GM18519 (cell line): Measurements from ENCODE around the gene GPR148.
"Not testable (repeated sequence)": the region's sequence is repeated elsewhere in the genome, so short reads cannot be mapped to it uniquely, and the experiment has no call there.

Experiments used
- ATAC-seq: cut with Tn5 transposase; IDR thresholded peaks from one replicate; pipeline ENCODE4 v1.9.1; 2021; ENCODE audit warnings: mild to moderate bottlenecking, moderate library complexity; ENCODE audit not compliant: unreplicated experiment, low FRiP score

GPR148 gene

DNA sequence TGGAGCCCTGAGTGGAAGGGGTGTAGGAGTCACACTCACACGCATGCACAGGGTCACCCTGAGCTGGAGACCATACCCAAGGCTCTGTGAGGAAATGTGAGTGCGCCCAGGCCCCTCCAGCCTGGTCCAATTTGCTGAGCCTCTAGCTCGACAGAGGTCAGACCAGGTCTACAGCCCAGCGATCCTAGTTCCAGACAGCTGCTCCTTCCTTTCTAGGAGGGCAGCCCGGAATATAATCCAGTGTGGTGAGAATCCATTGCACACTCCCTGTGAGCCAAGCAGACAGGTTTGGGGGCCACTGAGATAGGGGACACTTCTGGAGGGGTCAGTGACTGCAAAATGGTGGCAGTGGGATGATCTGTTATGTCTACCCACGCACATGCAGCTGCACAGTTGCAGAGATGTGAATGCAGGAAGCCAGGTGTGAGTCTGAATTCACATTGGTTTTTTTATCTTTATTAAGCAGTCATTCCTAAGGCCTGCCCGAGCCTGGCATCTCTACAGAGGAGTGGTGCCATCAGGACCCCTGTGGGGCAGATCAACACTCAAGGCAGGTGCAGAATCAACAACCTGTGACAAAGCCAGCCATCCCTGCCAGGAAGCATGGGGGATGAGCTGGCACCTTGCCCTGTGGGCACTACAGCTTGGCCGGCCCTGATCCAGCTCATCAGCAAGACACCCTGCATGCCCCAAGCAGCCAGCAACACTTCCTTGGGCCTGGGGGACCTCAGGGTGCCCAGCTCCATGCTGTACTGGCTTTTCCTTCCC, at the start of gene GPR148:
Gene GPR148, plus strand, starts transcription at position 522 of the 768 bp plus-strand sequence. Its CDS starts 82 bp downstream, at position 604.
- no peak for ATAC-seq

DNA sequence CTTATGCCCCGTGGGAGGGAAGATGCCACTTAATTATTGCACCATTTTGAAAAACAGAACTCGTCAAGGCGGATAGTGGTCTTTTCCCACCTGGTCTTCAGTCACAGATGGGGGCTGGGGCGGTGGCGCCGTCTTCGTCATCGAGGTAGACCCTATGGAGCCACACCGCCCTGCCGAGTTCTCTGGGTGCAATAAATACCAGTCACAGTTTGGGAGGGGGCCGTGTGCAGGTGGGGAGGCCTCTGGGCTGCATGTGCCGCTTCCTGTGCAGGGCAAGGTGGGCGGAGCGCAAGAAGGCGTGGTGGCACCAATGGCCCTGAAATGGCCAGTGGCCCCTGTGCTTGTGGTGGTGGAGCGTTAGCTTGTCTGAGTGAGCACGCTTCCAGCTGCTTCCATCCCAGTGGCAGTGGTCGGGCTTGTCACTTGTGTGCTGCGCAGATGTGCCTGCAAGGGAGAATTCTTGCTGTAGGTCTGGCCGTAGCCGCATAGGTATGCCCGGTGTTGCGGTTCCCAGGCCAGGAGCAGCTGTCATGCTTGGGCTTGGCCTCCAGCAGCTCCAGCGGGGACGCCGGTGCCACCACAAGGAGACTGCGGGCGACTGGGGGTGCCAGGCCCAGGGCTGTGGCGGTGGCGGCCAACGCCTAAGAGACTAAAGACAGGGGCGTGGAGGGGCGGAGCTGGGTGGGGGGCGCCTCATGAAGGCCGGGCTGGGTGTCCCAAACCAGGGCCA, 36.7 kb upstream of the GPR148 start:
- not testable (repeated sequence) for ATAC-seq

DNA sequence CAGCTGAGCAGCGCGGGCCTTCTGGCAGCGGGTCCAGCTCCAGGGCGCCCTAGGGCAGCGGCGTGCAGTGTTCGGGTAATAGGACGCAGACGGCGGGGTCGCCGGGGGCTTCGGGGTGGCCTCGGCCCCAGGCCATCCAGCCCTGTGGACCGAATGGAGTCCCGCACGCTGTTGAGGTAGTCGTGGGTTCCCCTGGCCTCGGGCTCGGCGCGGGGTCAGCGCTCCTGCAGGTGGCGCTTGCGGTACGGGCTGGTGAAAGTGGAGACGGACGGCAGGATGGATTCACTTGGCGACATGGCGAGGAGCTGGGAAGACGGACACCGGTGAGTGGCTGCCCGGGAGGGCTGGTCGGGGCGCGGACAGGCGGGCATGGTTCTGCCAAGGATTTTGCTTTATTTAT, 35.4 kb upstream of the GPR148 start:
- not testable (repeated sequence) for ATAC-seq

DNA sequence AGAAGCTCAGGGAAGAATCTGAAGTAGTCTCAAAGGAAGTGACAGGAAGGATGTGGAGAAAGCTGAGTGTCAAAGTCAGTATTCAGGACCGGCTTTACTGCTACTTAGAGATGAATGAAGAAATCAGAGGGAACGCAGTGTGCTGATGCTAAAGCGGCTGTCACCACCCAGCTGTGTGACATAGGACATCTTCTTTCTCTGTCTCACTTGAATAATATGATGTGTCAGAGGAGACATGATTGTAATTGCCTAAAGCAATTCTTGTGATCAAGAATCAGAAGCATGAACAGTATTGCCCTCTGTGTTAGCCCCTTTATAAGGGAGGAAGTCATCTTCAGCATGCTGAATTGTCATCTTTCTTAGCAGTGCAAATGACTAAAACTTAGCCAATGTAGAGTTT, 25.6 kb upstream of the GPR148 start:
- ATAC-seq: not testable (repeated sequence)

DNA sequence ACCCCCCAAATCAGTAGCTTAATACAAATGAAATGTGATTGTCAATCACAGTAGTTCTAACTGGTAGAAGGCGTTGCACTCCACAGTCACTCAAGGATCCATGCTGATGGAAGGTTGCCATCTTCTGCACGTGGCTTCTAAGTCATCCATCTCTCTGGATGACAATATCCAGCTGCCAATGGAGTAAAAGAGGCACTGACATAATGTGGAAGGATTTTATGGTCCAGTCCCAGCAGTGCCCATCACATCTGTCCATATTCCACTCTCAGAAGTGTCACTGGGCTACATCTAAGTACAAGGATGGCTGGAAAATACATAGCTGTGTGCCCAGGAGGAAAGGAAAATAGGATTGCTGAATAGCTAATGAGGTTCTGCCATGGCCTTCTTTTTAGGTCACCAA, 14.1 kb upstream of the GPR148 start:
- not testable (repeated sequence) for ATAC-seq

- ATAC-seq: no peak
These were observed 8.8 kb upstream of the GPR148 start for GRCh38 chr2:130720036-130720435.

DNA sequence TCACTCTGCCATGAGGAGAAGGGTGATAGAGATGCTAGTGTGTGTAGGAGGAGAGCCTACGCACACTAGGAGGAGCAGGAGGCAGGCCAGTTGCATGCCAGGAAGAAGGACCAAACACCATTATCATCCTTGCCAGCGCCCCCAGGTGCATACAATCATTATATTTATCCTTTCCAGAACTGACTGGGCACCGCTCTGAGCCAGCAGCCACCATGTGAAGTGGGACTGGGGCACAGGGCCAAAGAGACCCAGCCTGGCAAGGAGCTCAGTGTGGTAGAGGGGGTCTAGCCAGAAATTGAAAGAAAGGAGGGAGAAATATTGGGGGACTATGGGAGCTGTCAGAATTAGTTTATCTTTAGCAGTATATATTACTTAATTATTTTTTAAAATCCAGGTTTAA, 8.3 kb upstream of the GPR148 start:
- ATAC-seq: no peak

DNA sequence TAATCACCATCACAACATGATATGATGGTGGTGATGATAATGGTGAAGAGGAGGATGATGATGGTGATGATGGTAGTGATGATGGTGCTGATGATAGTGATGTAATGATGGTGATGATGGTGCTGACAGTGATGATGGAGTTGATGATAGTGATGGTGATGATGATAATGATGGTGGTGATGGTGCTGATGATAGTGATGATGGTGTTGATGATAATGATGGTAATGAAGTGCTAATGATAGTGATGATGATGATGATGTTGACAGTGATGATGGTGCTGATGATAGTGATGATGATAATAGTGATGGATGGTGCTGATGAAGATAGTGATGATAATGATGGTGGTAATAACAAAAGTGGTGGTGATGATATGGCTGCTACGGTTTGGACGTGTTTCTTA, 4.4 kb upstream of the GPR148 start:
- no peak for ATAC-seq

DNA sequence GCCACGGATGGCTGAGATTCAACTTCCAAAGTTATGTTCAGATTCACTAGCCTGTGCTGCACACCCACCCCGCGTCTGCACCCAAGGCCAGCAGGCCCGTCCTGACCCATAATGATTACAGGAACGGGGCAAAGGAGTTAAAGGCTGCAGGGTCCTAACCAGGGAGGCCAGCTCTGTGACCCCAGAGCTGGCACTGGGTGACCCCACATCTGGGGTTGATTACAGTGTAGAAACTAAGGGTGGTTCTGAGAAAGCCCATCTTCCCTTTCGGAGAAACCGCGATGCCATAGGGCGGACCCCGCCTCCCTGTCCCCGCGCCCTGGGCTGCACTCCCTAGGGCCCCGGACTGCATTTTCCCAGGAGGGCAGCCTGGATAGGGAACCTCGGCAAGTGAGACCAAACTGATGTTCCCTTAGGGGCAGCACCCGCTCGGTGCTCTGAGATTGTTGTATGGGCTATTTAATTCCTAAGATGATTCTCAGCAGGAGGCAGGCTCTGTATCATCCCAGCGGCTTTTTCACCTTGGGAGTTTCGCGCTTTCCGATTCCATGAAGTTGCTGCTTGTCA, 2.2 kb upstream of the GPR148 start:
- no peak for ATAC-seq

GRCh38 chr2:130727286-130727924, 1.5 kb upstream of the GPR148 start:
- peak; percentile 95 for ATAC-seq

GRCh38 chr2:130728007-130728454, 839 bp upstream of the GPR148 start:
- ATAC-seq: no peak

DNA sequence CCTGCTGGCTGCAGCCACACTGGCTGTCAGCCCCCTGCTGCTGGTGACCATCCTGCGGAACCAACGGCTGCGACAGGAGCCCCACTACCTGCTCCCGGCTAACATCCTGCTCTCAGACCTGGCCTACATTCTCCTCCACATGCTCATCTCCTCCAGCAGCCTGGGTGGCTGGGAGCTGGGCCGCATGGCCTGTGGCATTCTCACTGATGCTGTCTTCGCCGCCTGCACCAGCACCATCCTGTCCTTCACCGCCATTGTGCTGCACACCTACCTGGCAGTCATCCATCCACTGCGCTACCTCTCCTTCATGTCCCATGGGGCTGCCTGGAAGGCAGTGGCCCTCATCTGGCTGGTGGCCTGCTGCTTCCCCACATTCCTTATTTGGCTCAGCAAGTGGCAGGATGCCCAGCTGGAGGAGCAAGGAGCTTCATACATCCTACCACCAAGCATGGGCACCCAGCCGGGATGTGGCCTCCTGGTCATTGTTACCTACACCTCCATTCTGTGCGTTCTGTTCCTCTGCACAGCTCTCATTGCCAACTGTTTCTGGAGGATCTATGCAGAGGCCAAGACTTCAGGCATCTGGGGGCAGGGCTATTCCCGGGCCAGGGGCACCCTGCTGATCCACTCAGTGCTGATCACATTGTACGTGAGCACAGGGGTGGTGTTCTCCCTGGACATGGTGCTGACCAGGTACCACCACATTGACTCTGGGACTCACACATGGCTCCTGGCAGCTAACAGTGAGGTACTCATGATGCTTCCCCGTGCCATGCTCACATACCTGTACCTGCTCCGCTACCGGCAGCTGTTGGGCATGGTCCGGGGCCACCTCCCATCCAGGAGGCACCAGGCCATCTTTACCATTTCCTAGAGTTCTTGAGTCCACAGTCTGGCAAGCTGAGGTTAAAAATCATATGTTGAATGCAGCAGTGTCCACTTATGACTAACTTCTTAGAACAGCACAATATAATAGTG, 741 bp downstream of the GPR148 start:
- ATAC-seq: no peak

- ATAC-seq: not testable (repeated sequence)
These were observed 3.4 kb downstream of the GPR148 start for GRCh38 chr2:130732257-130732656.

DNA sequence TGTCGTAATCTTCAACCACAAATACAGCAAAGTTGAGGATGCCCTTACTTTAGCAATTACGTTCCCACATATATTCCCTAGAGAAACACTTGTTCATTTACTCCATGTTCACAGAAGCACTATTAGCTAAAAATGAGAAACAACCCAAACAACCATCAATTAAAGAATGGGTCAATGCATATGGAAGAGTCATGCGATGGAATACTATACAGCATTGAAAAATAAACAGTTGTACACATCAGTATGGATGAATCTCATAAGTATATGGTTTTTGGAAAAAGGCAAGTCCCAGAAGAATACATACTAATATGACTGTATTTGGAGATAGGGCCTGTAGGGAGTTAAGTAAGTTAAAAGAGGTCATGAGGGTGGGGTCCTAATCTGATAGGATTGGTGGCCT, 6.3 kb downstream of the GPR148 start:
- ATAC-seq: no peak

DNA sequence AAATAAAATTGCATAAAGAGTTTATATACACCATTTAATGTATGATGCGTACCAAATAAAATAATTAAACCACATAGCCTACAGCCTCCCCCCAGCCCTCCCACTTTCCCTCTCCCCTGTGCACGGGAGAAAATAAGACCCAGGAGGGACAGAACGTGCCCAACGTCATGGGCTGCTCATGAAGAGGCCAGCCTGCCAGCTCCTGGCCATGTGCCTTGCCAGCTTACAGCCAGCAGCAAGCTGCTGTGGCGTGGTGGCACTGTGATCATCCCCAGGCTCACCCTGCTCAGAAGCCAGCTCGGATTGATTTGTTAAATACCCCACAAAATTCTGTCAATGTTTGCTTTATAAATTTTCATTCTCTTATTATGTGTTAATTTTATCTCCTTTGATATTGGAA, 7.6 kb downstream of the GPR148 start:
- no peak for ATAC-seq

DNA sequence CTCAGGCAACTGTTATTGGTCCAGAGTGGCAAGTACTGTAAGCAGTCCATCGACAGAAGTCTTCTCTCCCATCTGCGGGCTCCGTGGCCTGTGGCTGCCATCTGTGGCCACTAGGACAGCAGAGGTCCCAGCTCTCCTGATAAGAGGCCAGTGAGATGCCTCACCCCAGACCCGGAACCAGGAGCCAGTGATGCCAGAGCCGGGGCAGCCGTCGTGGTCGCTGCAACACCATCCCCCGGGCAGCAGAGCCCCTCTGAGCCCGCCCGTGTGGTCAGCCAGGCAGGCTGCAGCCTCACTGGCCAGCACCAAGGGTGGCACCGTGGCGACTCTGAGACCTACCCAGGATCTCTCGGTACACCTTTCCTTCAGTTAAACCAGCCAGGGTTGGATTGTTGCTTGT, 8.7 kb downstream of the GPR148 start:
- no peak for ATAC-seq

GRCh38 chr2:130740671-130741070, 11.8 kb downstream of the GPR148 start:
- ATAC-seq: no peak

DNA sequence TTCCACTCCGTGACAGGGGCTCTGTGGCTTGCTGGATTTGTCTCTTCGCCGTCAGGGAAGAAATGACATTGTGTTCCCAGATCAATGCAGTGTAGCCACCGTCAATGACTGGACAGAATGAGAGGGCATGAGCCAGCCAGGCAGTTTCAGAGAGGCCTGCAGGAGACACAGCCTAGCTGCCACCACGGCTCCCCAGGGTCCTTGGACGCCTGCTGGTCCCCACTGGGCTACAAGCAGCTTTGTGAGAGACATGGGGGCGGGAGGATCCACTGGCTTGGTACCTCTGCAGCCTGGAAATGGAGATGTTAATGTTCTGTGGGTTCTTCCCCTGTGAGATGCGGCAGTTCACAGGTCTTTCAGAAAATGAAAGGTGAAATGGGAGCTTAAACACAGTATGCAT, 14.4 kb downstream of the GPR148 start:
- ATAC-seq: no peak

DNA sequence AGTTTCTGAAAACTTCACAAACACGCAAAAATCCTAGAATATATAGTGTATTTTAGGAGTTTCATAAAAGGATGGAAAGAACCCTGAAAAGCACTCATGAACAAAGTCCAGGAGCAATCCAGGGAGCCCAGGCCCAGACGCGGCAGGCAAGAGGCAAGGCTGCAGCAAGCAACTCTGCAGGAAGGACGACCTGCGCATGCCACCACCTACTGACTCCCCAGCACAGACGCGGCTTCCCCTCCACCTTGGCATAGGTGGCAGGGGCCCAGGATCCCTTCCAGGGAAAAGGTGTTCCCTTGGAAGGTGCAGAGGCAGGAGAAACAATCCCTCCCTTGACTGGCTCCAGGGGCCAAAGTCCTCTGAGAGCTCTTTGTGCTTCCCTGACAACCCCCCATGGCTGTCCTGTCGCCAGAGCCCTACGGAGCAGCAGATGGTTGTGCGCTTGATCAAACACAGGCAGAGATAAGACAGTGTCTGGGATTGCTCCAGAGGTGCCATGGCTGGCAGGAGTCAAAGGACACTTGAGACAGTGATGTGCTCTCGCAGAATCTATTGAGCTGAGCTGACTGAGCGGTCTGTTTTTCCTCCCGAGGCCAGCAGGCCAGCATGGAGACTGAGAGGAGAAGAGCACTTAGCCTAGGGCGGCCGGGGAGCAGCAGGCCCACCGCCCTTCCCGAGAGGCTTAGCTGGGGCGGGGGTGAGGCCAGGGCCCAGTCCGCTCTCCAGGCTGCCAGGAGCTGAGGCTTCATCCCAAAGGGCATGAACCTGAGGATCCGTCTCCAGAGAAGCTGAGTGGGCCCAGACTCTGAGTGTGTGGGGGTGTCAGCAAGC, 15.6 kb downstream of the GPR148 start:
- ATAC-seq: no peak
